ENCODE results near the gene FOSL2. TPM values are rescaled to one million over a fixed set of nuclear protein-coding genes. Genes with fewer than 3 reads are reported as not detected.

Gene FOSL2
- total RNA-seq, 1 experiment from 2014 or later, result 44.8 TPM

- no peak for TF ChIP-seq CTCF (IDR thresholded peaks at IDR 0.05 in 2 of 3, conservative IDR thresholded peaks at IDR 0.05 in 1 of 3; ENCODE audit: borderline replicate concordance in 1 of 3, insufficient read depth in 1 of 3, low read depth in 2 of 3, low read length in 2 of 3)
- TF ChIP-seq ELF1 (IDR thresholded peaks at IDR 0.05; ENCODE audit: borderline replicate concordance, low read depth), result no peak
- TF ChIP-seq EZH2 (IDR thresholded peaks at IDR 0.05), result no peak
These were observed 5.3 kb upstream of the FOSL2 start (continued) for GRCh38 chr2:28387082-28387960.

GRCh38 chr2:28389399-28390240 is 3.0 kb upstream of the FOSL2 start:
- Histone ChIP-seq H3K27ac (ENCODE audit: low read depth, low read length) (peak overlapping the region; percentile 93), H3K9ac (ENCODE audit: low read length) (peak overlapping the region; percentile 64), H3K4me3 (replicated peaks in 1 of 2; ENCODE audit: low read depth in 1 of 2, low read length in 2 of 2) (peak overlapping the region; percentile 50 to 76), H4K20me1 (ENCODE audit: insufficient read depth) (no peaks in the 10 kb centered on the region), H3K9me3 (ENCODE audit: control insufficient read depth in 1 of 2, insufficient read depth in 1 of 2, low read depth in 1 of 2, low read length in 2 of 2) (no peaks in the 10 kb centered on the region), H3K36me3 (ENCODE audit: control insufficient read depth in 1 of 2, insufficient read depth in 2 of 2, low read length in 2 of 2) (no peaks in the 10 kb centered on the region), H3K4me1 (ENCODE audit: control insufficient read depth in 1 of 2, insufficient read depth in 2 of 2, low read length in 2 of 2) (peaks cover 24 to 50% of the 10 kb centered on the region in 2 experiments), H3K9me2 (ENCODE audit: insufficient read depth) (no peaks in the 10 kb centered on the region), H3K79me2 (ENCODE audit: insufficient read depth, low read length) (peaks cover 11% of the 10 kb centered on the region), H3K4me2 (ENCODE audit: low read length) (peak overlapping the region; percentile 82), H2AFZ (ENCODE audit: low read depth, low read length, poor library complexity, severe bottlenecking) (no peak overlapping the region), H3K27me3 (ENCODE audit: insufficient read depth, low read length) (no peaks in the 10 kb centered on the region)
- DNase-seq (ENCODE audit: low read depth, low spot score) (no peak), ATAC-seq (no peak)
- RAD21 ChIA-PET (ENCODE audit: low non-redundant PET in 1 of 2, low total read pairs in 2 of 2, uncharacterized antibody in 2 of 2, unreplicated experiment in 2 of 2), result no interaction called here
- intact Hi-C loops (cut with micrococcal nuclease), result loop anchor here (5.0 kb wide), 1 partner anchor 417 kb away; no protein-coding TSS in a partner anchor
- TF ChIP-seq ZNF274 (IDR thresholded peaks at IDR 0.05; ENCODE audit: low read depth, low read length) (no peak), YY1 (IDR thresholded peaks at IDR 0.05; ENCODE audit: extremely low read depth, insufficient replicate concordance, low read depth, low read length) (no peak), SRF (IDR thresholded peaks at IDR 0.05; ENCODE audit: low read depth) (no peak), MAX (IDR thresholded peaks at IDR 0.05) (no peak), ELF1 (IDR thresholded peaks at IDR 0.05; ENCODE audit: borderline replicate concordance, low read depth) (no peak), CEBPB (IDR thresholded peaks at IDR 0.05; ENCODE audit: low read depth) (no peak), FOSL1 (IDR thresholded peaks at IDR 0.05; ENCODE audit: low read depth) (no peak), EZH2phosphoT487 (IDR thresholded peaks at IDR 0.05; ENCODE audit: borderline replicate concordance) (no peak)
- POLR2A ChIA-PET, result interaction anchor here (1.5 kb wide), 1 partner anchor 7 kb away, joined by 3 read pairs; no protein-coding TSS in a partner anchor
- BruUV-seq (replicated peaks), result TSS peak; percentile 43
- CTCF ChIA-PET, result no interaction called here

All from HCT116 (cell line).